HepG2 (cell line): Measurements from ENCODE around the gene PPP1R15B. TPM values are rescaled to one million over a fixed set of nuclear protein-coding genes. Genes with fewer than 3 reads are reported as not detected.

Experiments used
- ATAC-seq: fragments of 200-7000 bp; cut with Tn5 transposase; 3 replicates; pipeline ENCODE4 v1.9.1; 2020; ENCODE audit warnings: mild to moderate bottlenecking, moderate library complexity
- BruUV-seq: library from RNA; stranded (reverse); fragments of 400-500 nt; replicated peaks from 2 replicates; lab custom pipeline; 2021; lab: Mats Ljungman, UMichigan
- CTCF ChIA-PET: fragments of 300-600 bp; formaldehyde crosslinking; extraction: SDS; loops from one replicate; lab custom pipeline; 2021; ENCODE audit warnings: low total read pairs, inconsistent platforms, low intra/inter-chr PET ratio; lab: Yijun Ruan, JAX
- POLR2A ChIA-PET: fragments of 350-600 bp; sonication (Branson Sonifier 250); formaldehyde crosslinking; loops from one replicate; lab custom pipeline; 2020; ENCODE audit warnings: antibody characterized with exemption, inconsistent platforms; lab: Yijun Ruan, JAX
- DNase-seq: peaks from one replicate; pipeline ENCODE4 v3.0.0-alpha.2; 2015; ENCODE audit warnings: low spot score
- FAIRE-seq: peaks from 3 replicates; lab custom pipeline; 2011; peaks lifted over from hg19 to GRCh38; lab: Jason Lieb, UNC
- H2AFZ ChIP-seq: one replicate; pipeline ENCODE4 v1.6.1; 2011; ENCODE audit warnings: low read length, inconsistent platforms
- H3K27ac ChIP-seq: fragments of 300-600 bp; 3 replicates; pipeline ENCODE4 v1.8.0; 2011; ENCODE audit warnings: mixed run types, mild to moderate bottlenecking, mixed read lengths, low read length, inconsistent platforms; ENCODE audit not compliant: insufficient read depth; ENCODE audit errors: extremely low read length
- H3K27me3 ChIP-seq, 2 experiments: fragments of 200-600 bp in 1 of 2; 2 replicates in 1 of 2; 3 replicates in 1 of 2; pipeline versions ENCODE4 v1.6.0 to v1.8.0; 2011; ENCODE audit warnings: low read length in 2 of 2, mild to moderate bottlenecking in 2 of 2, moderate library complexity in 2 of 2, inconsistent platforms in 1 of 2; ENCODE audit not compliant: insufficient read depth in 2 of 2, control insufficient read depth in 1 of 2
- H3K36me3 ChIP-seq, 2 experiments: fragments of 200-600 bp in 1 of 2; replicated peaks in 1 of 2; 2 replicates in 1 of 2; 3 replicates in 1 of 2; pipeline versions ENCODE4 v1.5.1 to v1.8.0; 2011; ENCODE audit warnings: low read length in 2 of 2, inconsistent platforms in 1 of 2; ENCODE audit not compliant: insufficient read depth in 2 of 2, control insufficient read depth in 1 of 2
- H3K4me1 ChIP-seq: 2 replicates; pipeline ENCODE4 v1.5.1; 2012; ENCODE audit warnings: low read length, inconsistent platforms; ENCODE audit not compliant: insufficient read depth
- H3K4me2 ChIP-seq: 2 replicates; pipeline ENCODE4 v1.6.0; 2011; ENCODE audit warnings: low read depth, low read length, inconsistent platforms
- H3K4me3 ChIP-seq, 3 experiments: fragments of 200-600 bp in 1 of 3; sonication (generic), shearing (Covaris generic) in 1 of 3; replicated peaks in 1 of 3; 2 replicates each; pipeline ENCODE4 v1.5.1; 2011 to 2016; ENCODE audit warnings: low read length in 3 of 3, inconsistent platforms in 2 of 3, low read depth in 2 of 3, mild to moderate bottlenecking in 2 of 3, control low read depth in 1 of 3, mixed read lengths in 1 of 3; ENCODE audit not compliant: insufficient read depth in 1 of 3
- H3K79me2 ChIP-seq: one replicate; pipeline ENCODE4 v1.6.1; 2011; ENCODE audit warnings: low read length, inconsistent platforms; ENCODE audit not compliant: insufficient read depth
- H3K9ac ChIP-seq: 2 replicates; pipeline ENCODE4 v1.6.0; 2011; ENCODE audit warnings: mild to moderate bottlenecking, low read depth, low read length, inconsistent platforms; ENCODE audit not compliant: insufficient read depth
- H3K9me3 ChIP-seq: 2 replicates; pipeline ENCODE4 v1.5.1; 2012; ENCODE audit warnings: mild to moderate bottlenecking, low read length
- H4K20me1 ChIP-seq: 2 replicates; pipeline ENCODE4 v1.6.0; 2011; ENCODE audit warnings: inconsistent platforms, mild to moderate bottlenecking, low read length, moderate library complexity; ENCODE audit not compliant: insufficient read depth
- FOXK1 ChIP-seq: sonication (generic); formaldehyde crosslinking; IDR thresholded peaks from 2 replicates; pipeline ENCODE4 v1.4.0; 2020; ENCODE audit warnings: low read depth, missing genetic modification reagents, borderline replicate concordance
- HBP1 ChIP-seq: IDR thresholded peaks from 2 replicates; pipeline ENCODE4 v1.6.1; 2016; ENCODE audit warnings: low read depth, control low read depth
- HIVEP1 ChIP-seq: sonication (generic); formaldehyde crosslinking; IDR thresholded peaks from 2 replicates; pipeline ENCODE4 v1.4.0; 2020; ENCODE audit warnings: mild to moderate bottlenecking, missing genetic modification reagents
- IRX3 ChIP-seq: sonication (generic); formaldehyde crosslinking; IDR thresholded peaks from 2 replicates; pipeline ENCODE4 v1.8.1; 2023; ENCODE audit warnings: mild to moderate bottlenecking, low read depth, missing genetic modification reagents, borderline replicate concordance
- MEIS1 ChIP-seq: sonication (generic); formaldehyde crosslinking; IDR thresholded peaks from 2 replicates; pipeline ENCODE4 v1.9.0; 2021; ENCODE audit warnings: mild to moderate bottlenecking, missing genetic modification reagents, moderate library complexity, borderline replicate concordance
- MZF1 ChIP-seq: sonication (generic); formaldehyde crosslinking; IDR thresholded peaks from 2 replicates; pipeline ENCODE4 v1.8.1; 2023; ENCODE audit warnings: mild to moderate bottlenecking, missing genetic modification reagents, borderline replicate concordance
- POLR2A ChIP-seq, 2 experiments: IDR thresholded peaks; 2 replicates each; pipeline ENCODE4 v1.6.1; 2011; ENCODE audit warnings: low read depth in 2 of 2, low read length in 2 of 2, mild to moderate bottlenecking in 1 of 2, moderate library complexity in 1 of 2; ENCODE audit not compliant: insufficient read depth in 1 of 2
- SNAPC5 ChIP-seq: sonication (generic); formaldehyde crosslinking; IDR thresholded peaks from 2 replicates; pipeline ENCODE4 v1.8.1; 2023; ENCODE audit warnings: mild to moderate bottlenecking, missing genetic modification reagents, borderline replicate concordance
- TBX2 ChIP-seq: sonication (generic); formaldehyde crosslinking; IDR thresholded peaks from 2 replicates; pipeline ENCODE4 v1.5.0; 2020; ENCODE audit warnings: missing genetic modification reagents, mild to moderate bottlenecking, borderline replicate concordance
- ZFP36L1 ChIP-seq: sonication (generic); formaldehyde crosslinking; IDR thresholded peaks from 2 replicates; pipeline ENCODE4 v1.8.0; 2022; ENCODE audit warnings: mild to moderate bottlenecking, missing genetic modification reagents, moderate library complexity
- ZNF607 ChIP-seq: sonication (generic); formaldehyde crosslinking; IDR thresholded peaks from 2 replicates; pipeline ENCODE4 v1.5.1; 2020; ENCODE audit warnings: missing genetic modification reagents, mild to moderate bottlenecking, borderline replicate concordance
- ZNF674 ChIP-seq: sonication (generic); formaldehyde crosslinking; IDR thresholded peaks from 2 replicates; pipeline ENCODE4 v1.5.0; 2020; ENCODE audit warnings: low read depth, mild to moderate bottlenecking, missing genetic modification reagents
- ZNF704 ChIP-seq: sonication (generic); formaldehyde crosslinking; IDR thresholded peaks from 2 replicates; pipeline ENCODE4 v1.8.1; 2023; ENCODE audit warnings: mild to moderate bottlenecking, inconsistent platforms, moderate library complexity, missing genetic modification reagents, borderline replicate concordance
- ZSCAN5A ChIP-seq: sonication (generic); formaldehyde crosslinking; IDR thresholded peaks from 2 replicates; pipeline ENCODE4 v1.8.0; 2022; ENCODE audit warnings: mild to moderate bottlenecking, missing genetic modification reagents, borderline replicate concordance
- WGBS: methylation state at CpG from one replicate; pipeline ENCODE4 v1.1.6; 2017; ENCODE audit warnings: low lambda C conversion rate; 5-methylcytosine and 5-hydroxymethylcytosine counted together
- in situ Hi-C: cut with HindIII; loops from 2 replicates; pipeline ENCODE4 v1.10.0; 2017; ENCODE audit warnings: low pct_unique_long_range_greater_than_20kb; ENCODE audit not compliant: extremely low pct_ligation_motif_present
- intact Hi-C: fragments of 100-400 bp; cut with micrococcal nuclease; formaldehyde crosslinking; loops from one replicate; pipeline ENCODE4 v1.10.0; 2022; ENCODE audit not compliant: unreplicated experiment
- polyA plus RNA-seq, 8 experiments: library from polyadenylated mRNA; depleted of rRNA in 3 of 8; stranded (reverse) in 7 of 8; unstranded in 1 of 8; fragments of >200 nt; fragmentation: Illumina TruSeq in 4 of 8; extraction: Trizol in 4 of 8; gene quantifications; 2 replicates each; pipeline versions ENCODE4 v1.2.1 to v1.2.3, GENCODE V29; 2011 to 2016; ENCODE audit warnings: low read depth in 4 of 8, missing spikeins in 1 of 8, mixed read lengths in 1 of 8; ENCODE audit not compliant: insufficient read depth in 1 of 8
- total RNA-seq, 5 experiments: library from RNA; depleted of rRNA; stranded (reverse); fragments of >200 nt; fragmentation: Illumina TruSeq; extraction: Trizol; gene quantifications; 2 replicates each; pipeline ENCODE4 v1.2.3, GENCODE V29; 2016; ENCODE audit warnings: low read depth in 1 of 5
- TF ChIP-seq, protein P1 (sequence below): sonication (generic); formaldehyde crosslinking; conservative IDR thresholded peaks from 2 replicates; pipeline ENCODE4 v1.8.0; 2022; ENCODE audit warnings: missing genetic modification reagents

PPP1R15B gene
- total and polyA plus RNA-seq, 2 of the 13 experiments (the other 11 are each of a cell fraction or from before 2014, with no cell fraction given): 13.4 to 23.8 TPM

DNA sequence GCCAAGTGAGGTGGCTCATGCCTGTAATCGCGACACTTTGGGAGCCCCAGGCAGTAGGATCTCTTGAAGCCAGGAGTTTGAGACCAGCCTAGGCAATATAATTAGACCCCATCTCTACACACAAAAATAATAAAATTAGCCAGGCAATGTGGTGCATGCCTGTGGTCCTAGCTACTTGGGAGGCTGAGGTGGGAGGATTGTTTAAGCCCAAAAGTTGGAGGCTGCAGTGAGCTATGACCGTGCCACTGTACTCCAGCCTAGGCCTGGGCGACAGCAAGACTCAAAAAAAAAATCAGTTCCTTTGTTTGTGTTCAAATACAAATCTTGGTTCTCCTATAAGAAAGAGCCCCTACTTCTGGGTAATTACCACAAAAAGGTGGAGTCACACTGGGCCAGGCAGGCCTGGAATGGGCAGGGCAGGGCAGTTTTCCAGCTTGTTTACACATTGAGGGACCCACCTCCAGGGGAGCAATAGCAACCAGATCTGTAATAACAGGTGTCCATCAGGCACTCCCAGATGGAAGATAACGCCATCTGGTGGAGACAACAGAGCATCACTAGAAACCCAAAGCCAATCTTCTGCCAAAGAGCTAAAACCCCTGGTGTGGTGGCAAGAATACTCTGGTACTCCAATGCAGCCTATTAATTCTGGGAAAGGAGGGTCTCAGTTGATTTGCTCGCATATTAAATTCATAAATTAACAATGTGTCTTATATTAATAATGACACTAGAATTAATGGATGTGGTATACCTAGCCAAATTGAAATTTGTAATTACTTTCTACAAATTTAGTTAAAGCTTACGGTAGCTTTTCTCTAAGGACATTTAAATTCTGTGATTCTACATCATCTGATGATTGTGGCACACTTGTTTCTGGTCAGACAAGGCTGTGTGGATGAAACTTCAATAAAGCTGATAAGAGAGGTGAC lies 13.2 kb downstream of the PPP1R15B start:
- intact Hi-C loops (loop anchor here (1.0 kb wide), 4 partner anchors 20 to 184 kb away; no protein-coding TSS in a partner anchor), in situ Hi-C loops (no loop called here)
- ChIA-PET CTCF (interaction anchor here (0.9 to 1.8 kb wide), 6 partner anchors 15 to 236 kb away, joined by 3 to 8 read pairs (median 6); partner anchors contain the start of gene GOLT1A), POLR2A (interaction anchor here (0.8 to 2.5 kb wide), 9 partner anchors 9 to 270 kb away, joined by 3 to 20 read pairs (median 4); partner anchors contain the start of gene GOLT1A)
- no peaks in the 10 kb centered on the region for H3K27me3 ChIP-seq
- DNase-seq: peak; percentile 94
- H3K4me2 ChIP-seq: no peak overlapping the region
- H3K9ac ChIP-seq: no peak overlapping the region
- H3K9me3 ChIP-seq: no peaks in the 10 kb centered on the region
- H3K27ac ChIP-seq: peak overlapping the region; percentile 13
- 69% methylated on average over 7 of the region's 7 CpGs for WGBS
- BruUV-seq: no TSS peak
- H4K20me1 ChIP-seq: no peaks in the 10 kb centered on the region
- no peak overlapping the region for H2AFZ ChIP-seq
- peaks cover 1 to 7% of the 10 kb centered on the region in 2 experiments; a peak in 3 of 5 replicates for H3K36me3 ChIP-seq
- H3K4me3 ChIP-seq: no peak overlapping the region
- no peaks in the 10 kb centered on the region for H3K4me1 ChIP-seq
- peaks cover 13% of the 10 kb centered on the region for H3K79me2 ChIP-seq
- FAIRE-seq: peak; percentile 98
- ATAC-seq: peak; percentile 100
- no peak for TF ChIP-seq ZNF704 (CRISPR knock-in tag)
- no peak for TF ChIP-seq HBP1 (CRISPR knock-in tag)
- TF ChIP-seq SNAPC5 (CRISPR knock-in tag): no peak
- TF ChIP-seq MZF1 (CRISPR knock-in tag): no peak
- 0 out of 2 replicates have a peak, but pooled peaks have one; percentile 36 for TF ChIP-seq MEIS1 (CRISPR knock-in tag)
- TF ChIP-seq ZNF607 (CRISPR knock-in tag): no peak
- TF ChIP-seq POLR2A (IDR thresholded peaks at IDR 0.05; ENCODE audit: insufficient read depth in 1 of 2, low read depth in 2 of 2, low read length in 2 of 2): no peak
- no peak for TF ChIP-seq IRX3 (CRISPR knock-in tag)
- no peak for TF ChIP-seq ZNF674 (CRISPR knock-in tag)
- TF ChIP-seq ZSCAN5A (CRISPR knock-in tag): no peak
- TF ChIP-seq, protein P1, sequence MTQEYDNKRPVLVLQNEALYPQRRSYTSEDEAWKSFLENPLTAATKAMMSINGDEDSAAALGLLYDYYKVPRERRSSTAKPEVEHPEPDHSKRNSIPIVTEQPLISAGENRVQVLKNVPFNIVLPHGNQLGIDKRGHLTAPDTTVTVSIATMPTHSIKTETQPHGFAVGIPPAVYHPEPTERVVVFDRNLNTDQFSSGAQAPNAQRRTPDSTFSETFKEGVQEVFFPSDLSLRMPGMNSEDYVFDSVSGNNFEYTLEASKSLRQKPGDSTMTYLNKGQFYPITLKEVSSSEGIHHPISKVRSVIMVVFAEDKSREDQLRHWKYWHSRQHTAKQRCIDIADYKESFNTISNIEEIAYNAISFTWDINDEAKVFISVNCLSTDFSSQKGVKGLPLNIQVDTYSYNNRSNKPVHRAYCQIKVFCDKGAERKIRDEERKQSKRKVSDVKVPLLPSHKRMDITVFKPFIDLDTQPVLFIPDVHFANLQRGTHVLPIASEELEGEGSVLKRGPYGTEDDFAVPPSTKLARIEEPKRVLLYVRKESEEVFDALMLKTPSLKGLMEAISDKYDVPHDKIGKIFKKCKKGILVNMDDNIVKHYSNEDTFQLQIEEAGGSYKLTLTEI: no peak
- TF ChIP-seq ZFP36L1: no peak
- TF ChIP-seq TBX2 (CRISPR knock-in tag): peak; percentile 64; the same call in 1 of the 2 replicates
- TF ChIP-seq FOXK1 (CRISPR knock-in tag): peak; percentile 94
- no peak for TF ChIP-seq HIVEP1 (CRISPR knock-in tag)
